Psoas muscle (tissue), 8 donors: Measurements from ENCODE around the gene IL36B. TPM values are rescaled to one million over a fixed set of nuclear protein-coding genes. Genes with fewer than 3 reads are reported as not detected.

Experiments
- ATAC-seq, 4 donors: fragments of 200-7000 bp; cut with Tn5 transposase; one replicate each; pipeline ENCODE4 v1.9.1; 2020; ENCODE audit warnings: moderate library complexity in 3 of 4, mild to moderate bottlenecking in 2 of 4
- DNase-seq, 2 donors: peaks; one replicate each; pipeline ENCODE4 v3.0.0-alpha.2; 2020
- H3K27ac ChIP-seq: fragments of 200-600 bp; one replicate; pipeline ENCODE4 v1.8.0; 2022
- H3K27me3 ChIP-seq, 3 donors: fragments of 200-600 bp in 1 of 3; one replicate each; pipeline versions ENCODE4 v1.6.1 to v1.8.0; 2013 to 2022; ENCODE audit warnings: low read length in 2 of 3, mild to moderate bottlenecking in 2 of 3, moderate library complexity in 1 of 3; ENCODE audit not compliant: insufficient read depth in 3 of 3
- H3K36me3 ChIP-seq, 2 donors: fragments of 200-600 bp in 1 of 2; one replicate each; pipeline versions ENCODE4 v1.6.1 to v1.8.0; 2013 to 2022; ENCODE audit warnings: low read depth in 1 of 2, mild to moderate bottlenecking in 1 of 2, moderate library complexity in 1 of 2; ENCODE audit not compliant: insufficient read depth in 1 of 2
- H3K4me1 ChIP-seq: fragments of 200-600 bp; one replicate; pipeline ENCODE4 v1.8.0; 2022
- H3K4me3 ChIP-seq: fragments of 200-600 bp; one replicate; pipeline ENCODE4 v1.8.0; 2022; ENCODE audit warnings: mild to moderate bottlenecking
- H3K9me3 ChIP-seq: fragments of 200-600 bp; one replicate; pipeline ENCODE4 v1.8.0; 2022
- CTCF ChIP-seq: fragments of 200-600 bp; IDR thresholded peaks from one replicate; pipeline ENCODE4 v1.8.0; 2022; ENCODE audit warnings: antibody characterized with exemption
- WGBS, 3 donors: extraction: QIAGEN DNeasy Blood & Tissue Kit; methylation state at CpG; one replicate each; pipeline versions ENCODE4 v1.1.6 to v1.1.7; 2013; 5-methylcytosine and 5-hydroxymethylcytosine counted together
- intact Hi-C, 2 donors: fragments of 100-400 bp; cut with DNase I; formaldehyde crosslinking; loops; one replicate each; pipeline versions ENCODE4 v1.11.0 to v1.14.2; 2022
- polyA plus RNA-seq, 3 donors: library from polyadenylated mRNA; stranded (reverse); fragments of 200-250 nt; gene quantifications; one replicate each; pipeline ENCODE4 v1.2.3, GENCODE V29; 2013
- total RNA-seq, 4 donors: library from RNA; stranded (reverse); fragmentation: NEBNext Ultra II Directional in 2 of 4; extraction: Animal tissue kit (Norgen Biotek cat#: 25700) in 2 of 4; gene quantifications; one replicate each; pipeline versions ENCODE4 v1.2.1 to v1.2.4, GENCODE V29; 2021 to 2023
- donor health status: healthy with polysubstance abuse.
- donor health status: DM: no; HTN: no; CAD: no; lungs with moderate emphysema.
- donor health status: Bipolar disorder and iron deficiency.
- donor health status: healthy.
- donor health status: DM: yes; HTN: yes; CAD: no.
- donor health status: DM: no; HTN: no; CAD: no.
- donor health status: DM: no; HTN: no; CAD: no.
- donor health status: DM: yes; HTN: yes; CAD: no.

The IL36B gene
- total and polyA plus RNA-seq, 7 donors = not detected

GRCh38 chr2:113056521-113056920, 3.9 kb upstream of the IL36B start:
- no peak overlapping the region for H3K4me3 ChIP-seq
- DNase-seq (no peak), ATAC-seq (no peak)
- TF ChIP-seq CTCF = no peak
- H3K36me3 ChIP-seq = no peaks in the 10 kb centered on the region
- intact Hi-C loops = no loop called here
- H3K27ac ChIP-seq = no peak overlapping the region
- no peaks in the 10 kb centered on the region for H3K9me3 ChIP-seq
- 60 to 64% (median 63%) methylated on average over 1 of the region's 1 CpG for WGBS, 3 donors
- peaks cover 0 to 1% (median 0%) of the 10 kb centered on the region in 3 donors for H3K27me3 ChIP-seq
- H3K4me1 ChIP-seq = no peaks in the 10 kb centered on the region

- H3K4me3 ChIP-seq = no peak overlapping the region
- TF ChIP-seq CTCF = no peak
- H3K27ac ChIP-seq = no peak overlapping the region
- ATAC-seq (no peak), DNase-seq (no peak)
- H3K4me1 ChIP-seq = no peaks in the 10 kb centered on the region
- no peaks in the 10 kb centered on the region for H3K9me3 ChIP-seq
- H3K27me3 ChIP-seq = no peaks in the 10 kb centered on the region
- no peaks in the 10 kb centered on the region for H3K36me3 ChIP-seq
- intact Hi-C loops = no loop called here
These were observed 1.4 kb upstream of the IL36B start for GRCh38 chr2:113054066-113054465.

GRCh38 chr2:113053666-113054065, 999 bp upstream of the IL36B start:
- 63 to 69% (median 68%) methylated on average over 3 of the region's 3 CpGs for WGBS, 3 donors
- Histone ChIP-seq H3K27ac (no peak overlapping the region), H3K4me3 (no peak overlapping the region), H3K9me3 (no peaks in the 10 kb centered on the region), H3K36me3 (no peaks in the 10 kb centered on the region), H3K4me1 (no peaks in the 10 kb centered on the region), H3K27me3 (no peaks in the 10 kb centered on the region)
- intact Hi-C loops = no loop called here
- no peak for ATAC-seq
- no peak for DNase-seq
- no peak for TF ChIP-seq CTCF

- Histone ChIP-seq H3K27ac (no peak overlapping the region), H3K36me3 (no peaks in the 10 kb centered on the region), H3K4me1 (no peaks in the 10 kb centered on the region), H3K9me3 (no peaks in the 10 kb centered on the region), H3K4me3 (no peak overlapping the region), H3K27me3 (no peaks in the 10 kb centered on the region)
- no peak for DNase-seq
- 92 to 94% (median 92%) methylated on average over 37 to 38 of the region's 38 CpGs for WGBS, 3 donors
- intact Hi-C loops = no loop called here
- no peak for TF ChIP-seq CTCF
- ATAC-seq = no peak
These were observed 1.5 kb downstream of the IL36B start for GRCh38 chr2:113050921-113051895.
